K562 (cell line): ENCODE results near the gene STK17A. TPM values are rescaled to one million over a fixed set of nuclear protein-coding genes. Genes with fewer than 3 reads are reported as not detected.
A peak's percentile ranks its signal among the peaks of the same experiment; 100 is the strongest.

Experiments
- ATAC-seq: fragments of 200-7000 bp; cut with Tn5 transposase; 3 replicates; pipeline ENCODE4 v1.9.1; 2020; ENCODE audit warnings: moderate library complexity
- BruUV-seq: library from RNA; stranded (reverse); fragments of 400-500 nt; replicated peaks from 2 replicates; lab custom pipeline; 2021; lab: Mats Ljungman, UMichigan
- CTCF ChIA-PET: fragments of 300-600 bp; formaldehyde crosslinking; extraction: SDS; loops from one replicate; lab custom pipeline; 2021; ENCODE audit warnings: low intra/inter-chr PET ratio; lab: Yijun Ruan, JAX
- POLR2A ChIA-PET: fragments of 300-600, 350-650 bp; sonication (Branson Sonifier 250); formaldehyde crosslinking; extraction: SDS; loops from one replicate; lab custom pipeline; 2021; ENCODE audit warnings: antibody characterized with exemption, inconsistent platforms; lab: Yijun Ruan, JAX
- DNase-seq, 4 experiments: peaks; one replicate each; pipeline versions ENCODE4 v3.0.0 to v3.0.0-alpha.2; 2011 to 2018; ENCODE audit warnings: low spot score in 3 of 4, mixed read lengths in 3 of 4; ENCODE audit errors: extremely low read depth in 1 of 4
- FAIRE-seq: peaks from 2 replicates; lab custom pipeline; 2011; peaks lifted over from hg19 to GRCh38; lab: Jason Lieb, UNC
- H2AFZ ChIP-seq: 2 replicates; pipeline ENCODE4 v1.6.0; 2011; ENCODE audit warnings: low read depth, low read length, control low read depth, inconsistent platforms
- H3K27ac ChIP-seq: fragments of 200-600 bp; 3 replicates; pipeline ENCODE4 v1.8.0; 2011; ENCODE audit warnings: low read depth, mild to moderate bottlenecking, control low read depth, inconsistent platforms, low read length, moderate library complexity, mixed read lengths; ENCODE audit errors: extremely low read depth
- H3K27me3 ChIP-seq, 2 experiments: fragments of 300-600 bp in 1 of 2; 2 replicates in 1 of 2; 3 replicates in 1 of 2; pipeline versions ENCODE4 v1.6.0 to v1.8.0; 2011; ENCODE audit warnings: inconsistent platforms in 2 of 2, low read length in 2 of 2, mild to moderate bottlenecking in 1 of 2, mixed read lengths in 1 of 2, moderate library complexity in 1 of 2; ENCODE audit not compliant: control insufficient read depth in 2 of 2, insufficient read depth in 2 of 2
- H3K36me3 ChIP-seq: fragments of 300-600 bp; 3 replicates; pipeline ENCODE4 v1.8.0; 2011; ENCODE audit warnings: mild to moderate bottlenecking, low read length, inconsistent platforms; ENCODE audit not compliant: control insufficient read depth, insufficient read depth
- H3K4me1 ChIP-seq, 2 experiments: fragments of 200-600 bp in 1 of 2; replicated peaks in 1 of 2; 2 replicates in 1 of 2; 3 replicates in 1 of 2; pipeline versions ENCODE4 v1.5.1 to v1.8.0; 2011; ENCODE audit warnings: inconsistent platforms in 2 of 2, low read length in 2 of 2, mild to moderate bottlenecking in 1 of 2, mixed read lengths in 1 of 2, moderate library complexity in 1 of 2; ENCODE audit not compliant: control insufficient read depth in 2 of 2, insufficient read depth in 2 of 2
- H3K4me2 ChIP-seq: 2 replicates; pipeline ENCODE4 v1.6.1; 2011; ENCODE audit warnings: low read length, control low read depth, inconsistent platforms, mixed read lengths; ENCODE audit not compliant: insufficient read depth
- H3K4me3 ChIP-seq: fragments of 200-600 bp; sonication (generic), shearing (Covaris generic); 2 replicates; pipeline ENCODE4 v1.5.1; 2016; ENCODE audit warnings: control low read depth, inconsistent platforms
- H3K79me2 ChIP-seq: fragments of 200-600 bp; 3 replicates; pipeline ENCODE4 v1.8.0; 2011; ENCODE audit warnings: low read length, inconsistent platforms; ENCODE audit not compliant: control insufficient read depth, insufficient read depth
- H3K9ac ChIP-seq, 2 experiments: 2 replicates each; pipeline versions ENCODE4 v1.6.0 to v1.6.1; 2011; ENCODE audit warnings: low read depth in 2 of 2, low read length in 2 of 2, control low read depth in 1 of 2, inconsistent platforms in 1 of 2, mild to moderate bottlenecking in 1 of 2, mixed read lengths in 1 of 2; ENCODE audit not compliant: insufficient read depth in 1 of 2
- H3K9me1 ChIP-seq: one replicate; pipeline ENCODE4 v1.6.0; 2011; ENCODE audit warnings: inconsistent platforms, mild to moderate bottlenecking, low read length, moderate library complexity; ENCODE audit not compliant: control insufficient read depth, insufficient read depth
- H3K9me3 ChIP-seq: replicated peaks from 2 replicates; pipeline ENCODE4 v1.5.1; 2011; ENCODE audit warnings: low read depth, low read length, inconsistent platforms; ENCODE audit not compliant: control insufficient read depth, insufficient read depth
- H4K20me1 ChIP-seq: replicated peaks from 2 replicates; pipeline ENCODE4 v1.6.1; 2011; ENCODE audit warnings: low read length, inconsistent platforms, mixed read lengths; ENCODE audit not compliant: control insufficient read depth, insufficient read depth
- E2F8 ChIP-seq: fragments of 450-650 bp; IDR thresholded peaks from 2 replicates; pipeline ENCODE4 v1.7.1; 2018; ENCODE audit warnings: mild to moderate bottlenecking, low read depth; ENCODE audit not compliant: partially characterized antibody
- GTF2E2 ChIP-seq: fragments of 200-800 bp; sonication (Bioruptor generic); IDR thresholded peaks from 2 replicates; pipeline ENCODE4 v1.6.1; 2016; ENCODE audit warnings: missing genetic modification characterization, missing compliant biosample characterization
- HINFP ChIP-seq: fragments of 450-650 bp; conservative IDR thresholded peaks from 2 replicates; pipeline ENCODE4 v1.6.1; 2016; ENCODE audit warnings: missing genetic modification characterization, low read depth, mild to moderate bottlenecking, control low read depth, missing compliant biosample characterization
- NFIX ChIP-seq: fragments of 250-450 bp; sonication (Bioruptor Pico); IDR thresholded peaks from 2 replicates; pipeline ENCODE4 v1.4.0; 2020; ENCODE audit warnings: low read depth, mild to moderate bottlenecking, moderate library complexity
- THRB ChIP-seq: fragments of 450-650 bp; formaldehyde crosslinking; conservative IDR thresholded peaks from 2 replicates; pipeline ENCODE4 v1.4.0; 2022; ENCODE audit warnings: mild to moderate bottlenecking, missing genetic modification characterization
- WGBS: fragments of 100-300 bp; shearing (Covaris generic); methylation state at CpG from one replicate; pipeline ENCODE4 v1.1.6; 2016; ENCODE audit warnings: low coverage, mixed read lengths; ENCODE audit not compliant: insufficient coverage; ENCODE audit errors: missing lambda C conversion rate; 5-methylcytosine and 5-hydroxymethylcytosine counted together
- in situ Hi-C: fragments of 300-500 bp; cut with MboI; formaldehyde crosslinking; loops from 4 replicates; pipeline ENCODE4 v1.15.0; 2018; ENCODE audit warnings: inconsistent platforms, mixed read lengths
- intact Hi-C: fragments of 100-400 bp; cut with micrococcal nuclease; formaldehyde crosslinking; loops from 2 replicates; pipeline ENCODE4 v1.14.2; 2022
- polyA plus RNA-seq, 8 experiments: library from polyadenylated mRNA; depleted of rRNA in 4 of 8; stranded (reverse) in 5 of 8; unstranded in 3 of 8; fragments of >200 nt; fragmentation: Nextera tagmentation in 2 of 8; fragmentation: Illumina TruSeq in 1 of 8; extraction: Ambion mirVana in 2 of 8; extraction: Trizol in 1 of 8; gene quantifications; 2 replicates each; pipeline versions ENCODE4 v1.2.1 to v1.2.3, GENCODE V29; 2011 to 2014; ENCODE audit warnings: inconsistent platforms in 1 of 8, missing spikeins in 1 of 8
- total RNA-seq, 7 experiments: library from RNA; depleted of rRNA in 6 of 7; stranded (reverse); fragments of >200 nt in 6 of 7; fragmentation: Illumina TruSeq in 2 of 7; extraction: Trizol in 2 of 7; gene quantifications; 2 replicates each; pipeline versions ENCODE4 v1.2.1 to v1.2.3, GENCODE V29; 2011 to 2021; ENCODE audit warnings: low replicate concordance in 1 of 7

The STK17A gene
- total and polyA plus RNA-seq, 9 of the 15 experiments (the other 6 are each of a cell fraction or from before 2014, with no cell fraction given), result 3.4 to 16.3 (median 13.2) TPM

GRCh38 chr7:43624156-43624555 is 41.2 kb downstream of the STK17A start:
- intact Hi-C loops, result no loop called here
- no peak for ATAC-seq

GRCh38 chr7:43625453-43625852 is 42.5 kb downstream of the STK17A start:
- Histone ChIP-seq H3K4me2 (no peak overlapping the region), H3K27ac (no peak overlapping the region), H3K79me2 (no peaks in the 10 kb centered on the region), H2AFZ (no peak overlapping the region), H3K9me1 (no peaks in the 10 kb centered on the region), H3K36me3 (peaks cover 65% of the 10 kb centered on the region; the same call in 2 of the 3 replicates), H3K9ac (no peak overlapping the region), H3K4me1 (no peaks in the 10 kb centered on the region), H4K20me1 (no peaks in the 10 kb centered on the region), H3K27me3 (no peaks in the 10 kb centered on the region), H3K4me3 (no peak overlapping the region), H3K9me3 (no peaks in the 10 kb centered on the region)
- in situ Hi-C loops (no loop called here), intact Hi-C loops (no loop called here)
- ChIA-PET POLR2A (interaction anchor here (0.9 kb wide), 1 partner anchor 20 kb away, joined by 3 read pairs; no protein-coding TSS in a partner anchor), CTCF (no interaction called here)
- ATAC-seq (no peak; the same call in 2 of the 3 replicates), DNase-seq (no peak), FAIRE-seq (peak; percentile 42)
- TF ChIP-seq HINFP (tag) (no peak), E2F8 (peak; percentile 24), THRB (0 out of 2 replicates have a peak, but pooled peaks have one; percentile 16)
- BruUV-seq, result no TSS peak

More at GRCh38 chr7:43624156-43624555, 41.2 kb downstream of the STK17A start:
- H4K20me1 ChIP-seq, result no peaks in the 10 kb centered on the region
- no peak overlapping the region for H3K4me3 ChIP-seq
- no peak overlapping the region for H3K9ac ChIP-seq
- no peaks in the 10 kb centered on the region for H3K9me3 ChIP-seq
- no peaks in the 10 kb centered on the region for H3K27me3 ChIP-seq
- H3K9me1 ChIP-seq, result no peaks in the 10 kb centered on the region
- H3K36me3 ChIP-seq, result peaks cover 62% of the 10 kb centered on the region; the same call in 2 of the 3 replicates
- in situ Hi-C loops, result no loop called here
- H3K79me2 ChIP-seq, result no peaks in the 10 kb centered on the region
- no peak overlapping the region for H3K4me2 ChIP-seq
- CTCF ChIA-PET, result no interaction called here
- H3K27ac ChIP-seq, result no peak overlapping the region
- DNase-seq, result no peak
- TF ChIP-seq GTF2E2, result 0 out of 2 replicates have a peak, but pooled peaks have one; percentile 22
- TF ChIP-seq NFIX, result no peak
- TF ChIP-seq, all 486 proteins: peak for 1
- 97% methylated on average over 2 of the region's 2 CpGs for WGBS
- Histone ChIP-seq H2AFZ (no peak overlapping the region), H3K4me1 (no peaks in the 10 kb centered on the region)
- FAIRE-seq, result peak; percentile 37
- POLR2A ChIA-PET, result no interaction called here
- BruUV-seq, result no TSS peak
